ENCODE data around the gene CCL24. TPM values are rescaled to one million over a fixed set of nuclear protein-coding genes. Genes with fewer than 3 reads are reported as not detected.
"Not testable (repeated sequence)": the region's sequence is repeated elsewhere in the genome, so short reads cannot be mapped to it uniquely, and the experiment has no call there.

Gene CCL24
- total RNA-seq, 2 experiments from 2014 or later: not detected

- H4K20me1 ChIP-seq (ENCODE audit: insufficient read depth, low read length): no peaks in the 10 kb centered on the region
- CTCF ChIA-PET (ENCODE audit: unreplicated experiment): no interaction called here
- BruUV-seq (replicated peaks): no TSS peak
- no peak overlapping the region for H3K4me3 ChIP-seq (ENCODE audit: low read depth, low read length, poor library complexity, severe bottlenecking)
- H3K9me3 ChIP-seq (ENCODE audit: low read length): no peaks in the 10 kb centered on the region
- intact Hi-C loops (cut with micrococcal nuclease; ENCODE audit: unreplicated experiment): no loop called here
- no peaks in the 10 kb centered on the region for H3K79me2 ChIP-seq (ENCODE audit: insufficient read depth, low read depth, low read length)
- H3K9me2 ChIP-seq (ENCODE audit: insufficient read depth, low read length): no peaks in the 10 kb centered on the region
- H3K36me3 ChIP-seq (ENCODE audit: insufficient read depth, low read length): no peaks in the 10 kb centered on the region
- H3K4me1 ChIP-seq (ENCODE audit: insufficient read depth, low read length, poor library complexity, severe bottlenecking): peaks cover 8% of the 10 kb centered on the region
- H2AFZ ChIP-seq (ENCODE audit: low read length): no peak overlapping the region
- H3K4me2 ChIP-seq (ENCODE audit: low read length): no peak overlapping the region
- TF ChIP-seq EZH2phosphoT487 (IDR thresholded peaks at IDR 0.05; ENCODE audit: borderline replicate concordance, low read depth, low read length): no peak
- TF ChIP-seq, protein P1, sequence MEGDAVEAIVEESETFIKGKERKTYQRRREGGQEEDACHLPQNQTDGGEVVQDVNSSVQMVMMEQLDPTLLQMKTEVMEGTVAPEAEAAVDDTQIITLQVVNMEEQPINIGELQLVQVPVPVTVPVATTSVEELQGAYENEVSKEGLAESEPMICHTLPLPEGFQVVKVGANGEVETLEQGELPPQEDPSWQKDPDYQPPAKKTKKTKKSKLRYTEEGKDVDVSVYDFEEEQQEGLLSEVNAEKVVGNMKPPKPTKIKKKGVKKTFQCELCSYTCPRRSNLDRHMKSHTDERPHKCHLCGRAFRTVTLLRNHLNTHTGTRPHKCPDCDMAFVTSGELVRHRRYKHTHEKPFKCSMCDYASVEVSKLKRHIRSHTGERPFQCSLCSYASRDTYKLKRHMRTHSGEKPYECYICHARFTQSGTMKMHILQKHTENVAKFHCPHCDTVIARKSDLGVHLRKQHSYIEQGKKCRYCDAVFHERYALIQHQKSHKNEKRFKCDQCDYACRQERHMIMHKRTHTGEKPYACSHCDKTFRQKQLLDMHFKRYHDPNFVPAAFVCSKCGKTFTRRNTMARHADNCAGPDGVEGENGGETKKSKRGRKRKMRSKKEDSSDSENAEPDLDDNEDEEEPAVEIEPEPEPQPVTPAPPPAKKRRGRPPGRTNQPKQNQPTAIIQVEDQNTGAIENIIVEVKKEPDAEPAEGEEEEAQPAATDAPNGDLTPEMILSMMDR (conservative IDR thresholded peaks at IDR 0.05; ENCODE audit: low read length): no peak
- DNase-seq (ENCODE audit: low spot score): no peak
- H3K27ac ChIP-seq (ENCODE audit: low read depth, low read length, poor library complexity, severe bottlenecking): no peak overlapping the region
- POLR2A ChIA-PET: interaction anchor here (0.6 kb wide), 1 partner anchor 31 kb away, joined by 4 read pairs; no protein-coding TSS in a partner anchor
Measured at GRCh38 chr7:75796420-75796819, 17.2 kb downstream of the CCL24 start.

DNA sequence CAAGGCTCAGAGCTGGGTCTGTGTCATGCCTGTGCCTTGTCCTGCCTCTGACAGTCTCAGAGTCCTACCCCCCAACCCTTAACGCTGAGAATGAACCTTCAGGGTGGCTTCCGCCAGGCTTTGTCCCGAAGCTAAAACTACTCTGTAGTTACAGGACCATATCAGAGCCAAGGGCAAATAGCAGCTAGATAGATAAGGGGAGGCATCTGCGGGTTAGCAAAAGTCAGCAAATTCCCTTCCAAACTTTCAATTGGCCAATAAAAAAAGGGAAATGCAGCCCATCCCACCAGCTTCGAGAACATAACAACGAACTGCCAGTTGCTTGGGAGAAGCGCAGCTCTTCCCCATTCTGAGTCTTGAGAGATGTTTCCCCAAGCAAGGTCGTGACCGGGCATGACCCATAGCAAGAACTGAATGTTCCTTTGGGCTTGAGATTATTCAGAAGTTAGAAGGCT is 17.7 kb downstream of the CCL24 start:
- ChIA-PET CTCF (ENCODE audit: unreplicated experiment) (no interaction called here), POLR2A (interaction anchor here (0.5 kb wide), 1 partner anchor 32 kb away, joined by 3 read pairs; no protein-coding TSS in a partner anchor)
- no peak overlapping the region for H3K4me2 ChIP-seq (ENCODE audit: low read length)
- H4K20me1 ChIP-seq (ENCODE audit: insufficient read depth, low read length): no peaks in the 10 kb centered on the region
- H3K27ac ChIP-seq (ENCODE audit: low read depth, low read length, poor library complexity, severe bottlenecking): no peak overlapping the region
- DNase-seq (ENCODE audit: low spot score): no peak
- H3K36me3 ChIP-seq (ENCODE audit: insufficient read depth, low read length): no peaks in the 10 kb centered on the region
- H2AFZ ChIP-seq (ENCODE audit: low read length): no peak overlapping the region
- no peaks in the 10 kb centered on the region for H3K9me2 ChIP-seq (ENCODE audit: insufficient read depth, low read length)
- H3K4me1 ChIP-seq (ENCODE audit: insufficient read depth, low read length, poor library complexity, severe bottlenecking): peaks cover 8% of the 10 kb centered on the region
- BruUV-seq (replicated peaks): no TSS peak
- no peak overlapping the region for H3K4me3 ChIP-seq (ENCODE audit: low read depth, low read length, poor library complexity, severe bottlenecking)
- TF ChIP-seq EZH2phosphoT487 (IDR thresholded peaks at IDR 0.05; ENCODE audit: borderline replicate concordance, low read depth, low read length): no peak
- TF ChIP-seq, protein P1 (conservative IDR thresholded peaks at IDR 0.05; ENCODE audit: low read length): no peak
- intact Hi-C loops (cut with micrococcal nuclease; ENCODE audit: unreplicated experiment): no loop called here
- no peaks in the 10 kb centered on the region for H3K79me2 ChIP-seq (ENCODE audit: insufficient read depth, low read depth, low read length)
- no peaks in the 10 kb centered on the region for H3K9me3 ChIP-seq (ENCODE audit: low read length)

- no peaks in the 10 kb centered on the region for H3K9me3 ChIP-seq (ENCODE audit: low read length)
- H3K36me3 ChIP-seq (ENCODE audit: insufficient read depth, low read length): no peaks in the 10 kb centered on the region
- H3K79me2 ChIP-seq (ENCODE audit: insufficient read depth, low read depth, low read length): no peaks in the 10 kb centered on the region
- TF ChIP-seq, protein P1 (conservative IDR thresholded peaks at IDR 0.05; ENCODE audit: low read length): no peak
- TF ChIP-seq EZH2phosphoT487 (IDR thresholded peaks at IDR 0.05; ENCODE audit: borderline replicate concordance, low read depth, low read length): no peak
- no peak for DNase-seq (ENCODE audit: low spot score)
- H3K9me2 ChIP-seq (ENCODE audit: insufficient read depth, low read length): no peaks in the 10 kb centered on the region
- no peak overlapping the region for H3K4me3 ChIP-seq (ENCODE audit: low read depth, low read length, poor library complexity, severe bottlenecking)
- no peak overlapping the region for H2AFZ ChIP-seq (ENCODE audit: low read length)
- BruUV-seq (replicated peaks): no TSS peak
- ChIA-PET POLR2A (interaction anchor here (0.6 kb wide), 1 partner anchor 17 kb away, joined by 3 read pairs; no protein-coding TSS in a partner anchor), CTCF (ENCODE audit: unreplicated experiment) (no interaction called here)
- H3K4me1 ChIP-seq (ENCODE audit: insufficient read depth, low read length, poor library complexity, severe bottlenecking): peaks cover 5% of the 10 kb centered on the region
- no peaks in the 10 kb centered on the region for H4K20me1 ChIP-seq (ENCODE audit: insufficient read depth, low read length)
- intact Hi-C loops (cut with micrococcal nuclease; ENCODE audit: unreplicated experiment): no loop called here
- no peak overlapping the region for H3K27ac ChIP-seq (ENCODE audit: low read depth, low read length, poor library complexity, severe bottlenecking)
- no peak overlapping the region for H3K4me2 ChIP-seq (ENCODE audit: low read length)
Measured at GRCh38 chr7:75793676-75794075, 19.9 kb downstream of the CCL24 start.

DNA sequence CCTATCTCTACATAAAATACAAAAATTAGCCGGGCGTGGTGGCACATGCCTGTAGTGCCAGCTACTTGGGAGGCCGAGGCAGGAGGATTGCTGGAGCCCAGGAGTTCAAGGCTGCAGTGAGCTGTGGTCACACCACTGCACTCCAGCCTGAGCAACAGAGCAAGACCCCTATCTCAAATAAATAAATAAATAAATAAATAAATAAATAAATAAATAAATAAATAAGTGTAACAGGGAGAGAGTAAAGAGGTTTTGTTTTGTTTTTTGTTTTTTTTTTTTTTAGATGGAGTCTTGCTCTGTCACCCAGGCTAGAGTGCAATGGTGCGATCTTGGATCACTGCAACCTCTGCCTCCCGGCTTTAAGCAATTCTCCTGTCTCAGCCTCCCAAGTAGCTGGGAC is 21.0 kb downstream of the CCL24 start:
- H3K79me2 ChIP-seq (ENCODE audit: insufficient read depth, low read depth, low read length); H3K4me1 ChIP-seq (ENCODE audit: insufficient read depth, low read length, poor library complexity, severe bottlenecking); BruUV-seq (replicated peaks); DNase-seq (ENCODE audit: low spot score); H3K27ac ChIP-seq (ENCODE audit: low read depth, low read length, poor library complexity, severe bottlenecking); intact Hi-C loops (cut with micrococcal nuclease; ENCODE audit: unreplicated experiment); H2AFZ ChIP-seq (ENCODE audit: low read length); CTCF ChIA-PET (ENCODE audit: unreplicated experiment); H3K9me3 ChIP-seq (ENCODE audit: low read length); H3K4me2 ChIP-seq (ENCODE audit: low read length); H3K4me3 ChIP-seq (ENCODE audit: low read depth, low read length, poor library complexity, severe bottlenecking); H3K9me2 ChIP-seq (ENCODE audit: insufficient read depth, low read length); H4K20me1 ChIP-seq (ENCODE audit: insufficient read depth, low read length); POLR2A ChIA-PET; H3K36me3 ChIP-seq (ENCODE audit: insufficient read depth, low read length): not testable (repeated sequence)
